C4-2B (cell line): ENCODE results near the gene SCD.

Experiments
- CTCF ChIP-seq: fragments of 450-650 bp; conservative IDR thresholded peaks from 2 replicates; pipeline ENCODE4 v1.5.1; 2017; ENCODE audit warnings: mild to moderate bottlenecking
- ZFX ChIP-seq: fragments of 450-650 bp; IDR thresholded peaks from 2 replicates; pipeline ENCODE4 v1.6.1; 2017

GRCh38 chr10:100392686-100393003 lies 45.6 kb downstream of the SCD start:
- TF ChIP-seq CTCF, result no peak
- no peak for TF ChIP-seq ZFX
